22Rv1 (cell line): Measurements from ENCODE around the gene KCNAB1.

Experiments
- H3K27ac ChIP-seq: fragments of 450-650 bp; 2 replicates; pipeline ENCODE4 v1.5.1; 2017
- CTCF ChIP-seq: fragments of 450-650 bp; IDR thresholded peaks from 2 replicates; pipeline ENCODE4 v1.5.1; 2017; ENCODE audit warnings: mild to moderate bottlenecking
- ZFX ChIP-seq: fragments of 450-650 bp; IDR thresholded peaks from 2 replicates; pipeline ENCODE4 v1.6.1; 2017; ENCODE audit warnings: antibody characterized with exemption, borderline replicate concordance

KCNAB1 gene

GRCh38 chr3:156299569-156299968 is 179.2 kb downstream of the KCNAB1 start:
- TF ChIP-seq ZFX (no peak), CTCF (no peak)

DNA sequence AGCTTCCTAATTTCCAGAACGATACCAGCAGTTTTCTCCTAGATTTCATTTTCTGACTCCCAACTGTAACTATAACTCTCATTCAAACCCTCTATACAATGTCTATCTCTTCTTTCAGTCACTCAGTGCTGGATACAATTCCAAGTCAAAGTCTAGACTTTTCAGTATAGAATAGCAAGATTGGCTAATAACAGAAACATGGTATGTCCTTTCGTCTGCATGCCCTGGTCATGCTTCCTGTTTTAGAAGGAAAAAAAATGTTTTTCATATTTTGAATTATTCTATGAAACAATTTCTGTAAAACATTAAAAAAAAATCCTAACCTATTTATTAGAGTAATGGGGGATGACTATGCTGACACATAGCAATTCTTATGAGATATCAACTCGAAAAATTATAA is 180.0 kb downstream of the KCNAB1 start:
- H3K27ac ChIP-seq, result no peak overlapping the region
- TF ChIP-seq ZFX (no peak), CTCF (no peak)

More at GRCh38 chr3:156299569-156299968, 179.2 kb downstream of the KCNAB1 start:
- H3K27ac ChIP-seq, result no peak overlapping the region

DNA sequence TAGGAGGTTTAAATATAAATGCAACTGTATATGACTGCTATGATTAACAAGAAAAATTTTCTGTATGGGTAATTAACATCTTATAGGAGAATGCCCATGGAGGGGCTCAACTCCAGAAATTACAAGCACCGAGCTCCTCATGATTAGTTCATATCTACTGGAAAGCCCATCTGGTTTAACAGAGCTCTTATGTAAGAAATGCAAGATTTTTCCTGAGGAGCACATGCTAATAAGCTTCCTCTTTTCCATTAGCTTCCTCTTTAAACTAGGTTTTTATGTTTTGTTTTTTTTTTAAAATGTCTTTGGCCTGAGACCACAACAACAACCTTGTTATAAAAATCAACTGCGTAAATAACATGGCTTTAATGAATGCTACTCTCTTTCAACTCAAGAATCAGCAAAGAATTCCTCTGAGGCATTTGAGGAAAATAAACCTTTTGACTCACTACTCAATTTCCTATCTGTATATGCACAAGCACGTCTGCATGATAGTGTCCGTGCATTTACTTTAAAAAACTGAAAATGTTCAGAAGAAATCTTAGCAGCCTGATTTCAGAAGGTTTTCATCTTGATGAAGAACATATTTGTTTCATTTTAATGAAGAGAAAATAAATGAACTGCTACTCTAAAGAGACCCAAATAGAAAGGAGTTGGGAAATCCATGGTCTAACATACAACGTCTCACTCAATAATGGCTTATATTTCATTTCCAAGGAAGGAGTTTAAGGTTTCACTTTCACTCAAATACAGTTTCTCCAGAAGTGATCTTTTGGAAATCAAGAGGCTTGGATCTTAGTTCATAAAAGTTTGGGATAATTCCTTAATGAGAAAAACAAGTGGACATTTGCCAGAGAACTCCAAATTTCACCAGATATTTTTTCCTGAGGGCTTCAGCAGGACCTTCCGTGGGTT is 180.8 kb downstream of the KCNAB1 start:
- H3K27ac ChIP-seq, result no peak overlapping the region
- no peak for TF ChIP-seq CTCF
- no peak for TF ChIP-seq ZFX

- no peak overlapping the region for H3K27ac ChIP-seq
- no peak for TF ChIP-seq ZFX
- no peak for TF ChIP-seq CTCF
These were observed 182.8 kb downstream of the KCNAB1 start for GRCh38 chr3:156303001-156303707.

- no peak overlapping the region for H3K27ac ChIP-seq
- TF ChIP-seq CTCF (no peak), ZFX (no peak)
These were observed 184.0 kb downstream of the KCNAB1 start for GRCh38 chr3:156304406-156304805.

DNA sequence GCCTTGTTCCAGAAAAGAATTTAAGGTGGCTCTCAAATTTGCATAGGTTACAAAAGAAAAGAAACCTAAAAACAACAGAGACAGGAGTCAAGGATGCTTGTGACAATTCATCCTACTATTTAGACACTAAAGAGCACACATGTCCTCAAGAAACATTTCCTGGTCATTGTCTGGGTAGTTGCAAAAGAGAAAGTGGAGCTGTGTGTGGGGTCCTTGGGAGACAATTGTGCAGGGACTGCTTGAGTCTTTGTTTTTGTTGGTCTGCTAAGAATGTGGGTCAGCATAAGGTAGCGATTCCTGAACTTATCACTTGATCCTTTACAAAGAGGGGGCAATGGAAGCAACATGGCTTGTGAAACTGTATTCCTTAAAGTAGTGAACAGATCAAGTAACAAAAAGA is 185.3 kb downstream of the KCNAB1 start:
- no peak for TF ChIP-seq CTCF
- no peak for TF ChIP-seq ZFX

GRCh38 chr3:156307704-156308103 is 187.3 kb downstream of the KCNAB1 start:
- H3K27ac ChIP-seq, result no peak overlapping the region

More for the DNA sequence above, 185.3 kb downstream of the KCNAB1 start:
- no peak overlapping the region for H3K27ac ChIP-seq

More at GRCh38 chr3:156307704-156308103, 187.3 kb downstream of the KCNAB1 start:
- TF ChIP-seq CTCF, result no peak
